ENCODE data around the gene CYP2S1.

- TF ChIP-seq CTCF (conservative IDR thresholded peaks at IDR 0.05; ENCODE audit: low read length) (no peak), EZH2phosphoT487 (IDR thresholded peaks at IDR 0.05; ENCODE audit: borderline replicate concordance, low read depth, low read length) (no peak)
Measured at GRCh38 chr19:41226053-41226873, 33.2 kb downstream of the CYP2S1 start.

Data from OCI-LY7 (cell line).